Measurements from ENCODE around the gene IFNW1.

- TF ChIP-seq ZNF121 (CRISPR knock-in tag; IDR thresholded peaks at IDR 0.05) (no peak), ETS1 (CRISPR knock-in tag; IDR thresholded peaks at IDR 0.05) (no peak), KLF6 (CRISPR knock-in tag; IDR thresholded peaks at IDR 0.05) (no peak), TBX3 (IDR thresholded peaks at IDR 0.05; ENCODE audit: borderline replicate concordance) (no peak), CSRNP1 (CRISPR knock-in tag; IDR thresholded peaks at IDR 0.05) (no peak), CEBPB (IDR thresholded peaks at IDR 0.05; ENCODE audit: borderline replicate concordance, low read depth, low read length) (no peak), TIGD3 (CRISPR knock-in tag; IDR thresholded peaks at IDR 0.05; ENCODE audit: borderline replicate concordance) (no peak), EHMT2 (IDR thresholded peaks at IDR 0.05; ENCODE audit: borderline replicate concordance, low read depth, low read length) (no peak), HOMEZ (CRISPR knock-in tag; IDR thresholded peaks at IDR 0.05; ENCODE audit: low read depth) (no peak), CHD2 (IDR thresholded peaks at IDR 0.05; ENCODE audit: low read depth, low read length) (no peak), ZSCAN5A (CRISPR knock-in tag; IDR thresholded peaks at IDR 0.05; ENCODE audit: borderline replicate concordance) (no peak)
These were observed 43.8 kb downstream of the IFNW1 start for GRCh38 chr9:21097817-21098216.

Measured in HepG2 (cell line).